Measurements from ENCODE around the gene ATP1B3.

- TF ChIP-seq CTCF (IDR thresholded peaks at IDR 0.05) (no peak), EP300 (IDR thresholded peaks at IDR 0.05) (no peak)
These were observed 613 bp downstream of the ATP1B3 start for GRCh38 chr3:141876891-141877621.

Measured in ovary (tissue), 3 donors.